GM21529 (cell line): ENCODE results near the gene RGL1.

Source experiments
- ATAC-seq: cut with Tn5 transposase; IDR thresholded peaks from one replicate; pipeline ENCODE4 v1.9.1; 2021; ENCODE audit not compliant: unreplicated experiment

RGL1 gene

DNA sequence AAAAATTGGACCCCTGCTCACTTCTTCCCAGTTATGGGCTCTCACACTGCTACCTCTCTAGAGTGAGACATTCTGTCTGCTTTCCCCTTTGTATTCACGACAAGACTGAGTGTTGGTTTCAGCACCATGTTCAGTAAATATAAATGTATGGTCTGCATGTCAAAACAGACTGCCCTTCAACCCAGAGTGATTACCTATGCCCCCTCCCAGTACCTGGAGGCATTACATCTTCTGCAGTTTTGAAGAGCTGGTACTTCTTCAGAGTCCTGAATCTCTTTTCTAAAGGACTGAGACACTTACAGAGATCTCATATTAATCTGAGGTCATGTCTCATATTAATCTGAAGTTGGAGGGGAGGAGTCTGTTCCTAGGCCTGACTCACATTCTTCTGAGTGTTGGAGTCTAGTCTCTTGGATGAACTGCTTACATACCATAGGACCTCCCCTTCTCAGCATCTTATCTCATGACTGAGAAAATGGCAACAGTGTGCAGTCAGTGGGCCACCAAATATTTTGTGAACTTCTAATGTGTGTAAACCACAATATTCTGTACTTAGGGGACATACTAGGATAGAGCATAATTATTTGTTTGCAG lies 80.3 kb downstream of the RGL1 start:
- ATAC-seq = no peak

- ATAC-seq = no peak
These were observed 81.3 kb downstream of the RGL1 start for GRCh38 chr1:183886083-183886828.

- no peak for ATAC-seq
These were observed 81.9 kb downstream of the RGL1 start for GRCh38 chr1:183886853-183887252.

- ATAC-seq = no peak
These were observed 83.2 kb downstream of the RGL1 start for GRCh38 chr1:183887826-183888819.

DNA sequence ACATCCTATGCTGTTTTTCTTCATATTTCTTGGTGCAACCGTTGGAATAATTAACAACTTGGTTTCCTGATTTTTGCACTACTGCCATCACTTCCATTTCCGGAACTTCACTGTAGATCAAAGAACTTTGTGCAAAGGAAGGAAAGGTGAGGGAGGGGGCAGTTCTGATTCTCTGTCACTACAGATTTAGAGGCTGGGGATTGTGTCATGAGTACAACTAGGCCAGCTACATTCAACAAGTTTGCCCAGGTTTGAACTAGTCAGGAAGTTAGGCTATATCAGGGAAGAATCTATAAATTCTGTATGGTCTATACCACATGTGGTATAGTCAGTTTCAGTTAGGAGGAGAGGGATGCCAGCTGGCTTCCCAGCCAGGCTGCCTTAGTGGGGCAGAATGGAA lies 84.2 kb downstream of the RGL1 start:
- ATAC-seq = no peak

- peak; percentile 94 for ATAC-seq
These were observed 86.4 kb downstream of the RGL1 start for GRCh38 chr1:183891158-183891856.

DNA sequence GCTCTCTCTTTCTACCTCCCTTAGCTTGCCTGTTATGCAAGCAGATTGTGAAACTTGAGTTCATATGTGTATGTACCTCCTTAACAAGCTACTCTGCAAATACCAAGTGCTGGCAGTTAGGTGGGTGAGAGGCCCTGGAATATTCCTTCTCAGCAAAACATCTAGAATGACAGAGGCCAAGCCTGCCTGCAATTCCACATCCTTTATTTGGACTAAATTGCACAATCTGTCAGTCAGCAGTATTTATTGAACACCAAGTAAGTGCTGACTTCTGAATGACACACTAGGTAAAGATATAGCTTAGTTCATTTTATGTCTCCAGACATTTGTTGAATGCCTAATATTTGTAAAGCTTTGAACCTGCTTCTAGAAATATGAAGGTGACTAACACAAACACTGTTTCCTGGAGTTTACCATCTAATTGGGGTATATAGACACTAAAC lies 87.5 kb downstream of the RGL1 start:
- ATAC-seq = no peak

GRCh38 chr1:183893561-183894289 lies 88.8 kb downstream of the RGL1 start:
- ATAC-seq = no peak

DNA sequence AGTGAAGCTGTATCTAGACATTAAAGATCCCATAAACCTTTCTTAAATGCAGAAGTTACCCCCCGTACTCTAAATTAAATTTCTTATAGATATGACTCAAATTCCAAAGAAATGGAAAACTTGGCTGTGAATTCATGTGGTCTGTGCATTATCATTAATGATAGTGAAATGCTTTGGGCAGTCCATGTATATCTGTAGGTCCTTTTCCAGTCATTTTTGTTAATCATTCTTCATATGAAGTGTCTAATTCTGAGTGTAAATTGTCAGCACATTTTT lies 89.3 kb downstream of the RGL1 start:
- ATAC-seq = no peak

- ATAC-seq = no peak
These were observed 91.6 kb downstream of the RGL1 start for GRCh38 chr1:183896466-183897048.

- peak; percentile 22 for ATAC-seq
These were observed 93.1 kb downstream of the RGL1 start for GRCh38 chr1:183898001-183898396.

DNA sequence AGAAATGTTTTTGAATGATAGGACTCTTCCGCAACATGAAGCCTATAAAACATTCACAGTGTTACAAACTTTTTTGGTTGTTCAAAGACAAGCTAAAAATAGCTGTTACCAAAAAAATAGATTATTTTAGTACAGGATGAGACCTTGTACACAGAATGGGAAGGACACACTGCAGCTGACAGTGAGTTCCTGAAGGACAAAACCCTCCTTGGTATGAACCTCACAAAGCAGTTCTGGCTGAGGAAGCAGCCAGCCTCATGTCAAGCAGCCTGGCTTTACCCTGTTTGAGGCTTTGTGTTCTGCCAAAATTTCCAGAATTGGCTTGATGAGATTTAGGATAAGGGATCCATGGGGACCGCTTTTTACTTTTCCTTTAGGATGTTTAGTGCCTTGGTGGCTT lies 93.7 kb downstream of the RGL1 start:
- no peak for ATAC-seq

- ATAC-seq = peak; percentile 35
These were observed 96.9 kb downstream of the RGL1 start for GRCh38 chr1:183901748-183902330.

GRCh38 chr1:183903101-183903500 lies 98.2 kb downstream of the RGL1 start:
- ATAC-seq = no peak

DNA sequence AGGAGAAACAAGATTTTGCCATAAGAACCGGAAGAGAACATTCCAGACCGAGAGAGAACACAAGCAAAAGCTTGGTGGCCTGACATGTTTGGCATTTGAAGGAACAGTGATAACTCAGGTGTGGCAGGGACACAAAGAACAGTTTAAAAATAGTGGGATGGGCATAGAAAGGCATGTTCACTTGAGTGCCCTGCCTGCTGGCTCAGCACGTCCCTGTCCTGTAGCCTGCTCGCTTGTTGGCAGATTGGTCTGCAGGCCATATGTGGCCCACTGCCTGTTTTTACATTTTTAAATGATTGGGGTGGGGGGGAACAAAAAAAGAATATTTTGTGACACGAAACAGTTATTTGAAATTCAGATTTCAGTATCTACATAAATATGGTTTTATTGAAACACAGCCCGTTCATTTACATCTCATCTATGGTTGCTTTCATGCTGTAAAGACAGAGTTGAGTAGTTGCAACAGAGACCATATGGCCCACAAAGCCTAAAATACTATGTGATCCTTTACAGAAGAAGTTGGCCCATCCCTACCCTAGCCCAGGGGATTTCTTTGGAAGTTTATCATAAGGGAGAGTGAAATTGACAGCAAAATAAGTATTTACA lies 100.7 kb downstream of the RGL1 start:
- ATAC-seq = no peak

GRCh38 chr1:183907070-183907469 lies 102.2 kb downstream of the RGL1 start:
- ATAC-seq = no peak

DNA sequence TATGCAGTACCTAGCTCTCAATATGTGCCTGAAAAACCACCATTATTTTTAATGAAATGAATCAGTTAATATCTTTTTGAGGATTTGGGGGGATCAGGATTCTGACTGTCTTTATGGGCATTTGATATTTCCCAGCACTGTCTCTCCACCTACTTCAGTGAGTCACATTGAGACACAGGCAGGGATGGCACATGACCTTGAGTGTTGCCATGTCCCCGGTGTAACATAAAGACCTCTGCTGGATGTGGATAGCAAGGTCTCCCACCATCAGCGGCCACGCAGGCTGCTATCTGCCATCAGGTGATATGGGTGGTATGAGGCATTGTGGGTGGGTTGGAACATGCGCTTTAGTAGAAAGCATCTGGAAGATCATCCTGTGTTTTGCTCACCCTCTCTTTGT lies 103.2 kb downstream of the RGL1 start:
- ATAC-seq = no peak

DNA sequence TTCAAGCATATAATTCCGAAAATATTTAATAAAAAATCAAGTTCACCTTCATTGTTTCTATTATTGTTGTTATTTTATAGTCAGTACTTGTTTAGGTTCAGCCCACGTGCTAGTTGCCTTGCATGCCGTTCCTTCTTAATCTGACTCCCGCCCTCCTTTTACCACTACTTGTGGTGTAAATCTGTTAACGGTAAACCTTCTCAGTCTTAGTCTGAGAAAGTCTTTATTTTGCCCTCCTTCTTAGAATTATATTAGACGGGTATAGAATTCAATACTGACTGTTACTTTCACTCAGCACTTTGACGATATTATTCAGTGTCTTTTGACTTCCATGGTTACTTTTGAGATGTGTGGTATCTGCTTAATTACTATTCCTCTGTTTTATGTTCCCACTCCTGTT lies 104.8 kb downstream of the RGL1 start:
- no peak for ATAC-seq

DNA sequence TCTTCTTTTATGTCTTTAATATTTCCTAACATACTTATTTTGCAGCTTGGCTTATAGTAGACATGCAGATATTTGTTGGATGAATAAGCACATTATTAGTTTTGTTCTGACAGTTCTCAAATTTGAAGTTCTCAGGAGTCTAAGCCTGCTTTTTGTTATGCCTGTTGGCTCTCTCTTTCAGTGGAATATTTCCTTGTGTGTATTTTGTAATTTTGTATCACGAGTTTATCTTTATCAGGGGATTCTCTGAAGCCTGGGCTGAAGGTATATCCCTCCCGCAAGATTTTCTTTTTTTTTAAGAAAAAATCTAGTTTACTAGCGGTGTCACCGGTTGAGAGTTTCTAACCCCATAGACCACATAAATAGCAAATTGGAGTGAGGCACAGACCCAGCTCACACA lies 105.9 kb downstream of the RGL1 start:
- ATAC-seq = peak; percentile 2
